A549 (cell line): ENCODE data around the gene AEBP1. TPM values are rescaled to one million over a fixed set of nuclear protein-coding genes. Genes with fewer than 3 reads are reported as not detected.

Experiments
- ATAC-seq, 2 experiments: fragments of 200-7000 bp in 1 of 2; fragments of >200 bp in 1 of 2; cut with Nextera tagmentation in 1 of 2; cut with Tn5 transposase in 1 of 2; 3 replicates each; pipeline versions ENCODE4 v1.8.0 to v1.9.1; 2018 to 2020; ENCODE audit warnings: mild to moderate bottlenecking in 1 of 2, moderate library complexity in 1 of 2
- CTCF ChIA-PET: fragments of 300-600 bp; sonication (Branson Sonifier 250); formaldehyde crosslinking; extraction: SDS; loops from one replicate; lab custom pipeline; 2021; ENCODE audit warnings: antibody characterized with exemption, inconsistent platforms; lab: Yijun Ruan, JAX
- POLR2A ChIA-PET: fragments of 350-600 bp; formaldehyde crosslinking; extraction: SDS; loops from one replicate; lab custom pipeline; 2021; ENCODE audit warnings: antibody characterized with exemption, inconsistent platforms; lab: Yijun Ruan, JAX
- DNase-seq, 2 experiments: peaks; one replicate each; pipeline versions ENCODE4 v3.0.0 to v3.0.0-alpha.2; 2011 to 2016; ENCODE audit warnings: low read depth in 1 of 2, low spot score in 1 of 2
- FAIRE-seq: peaks from 2 replicates; lab custom pipeline; 2011; peaks lifted over from hg19 to GRCh38; lab: Jason Lieb, UNC
- H3K27ac ChIP-seq, 2 experiments: fragments of >200 bp; sonication (Bioruptor Twin); formaldehyde crosslinking; 3 replicates each; pipeline ENCODE4 v1.5.1; 2016 to 2017
- H3K4me1 ChIP-seq: fragments of >200 bp; sonication (Bioruptor Twin); formaldehyde crosslinking; 3 replicates; pipeline ENCODE4 v1.6.1; 2016
- H3K4me2 ChIP-seq: fragments of >200 bp; sonication (Bioruptor Twin); formaldehyde crosslinking; 3 replicates; pipeline ENCODE4 v1.6.1; 2016
- H3K4me3 ChIP-seq: fragments of >200 bp; sonication (Bioruptor Twin); formaldehyde crosslinking; 3 replicates; pipeline ENCODE4 v1.5.1; 2016
- H3K9me3 ChIP-seq: fragments of >200 bp; sonication (Bioruptor Twin); formaldehyde crosslinking; 3 replicates; pipeline ENCODE4 v1.6.1; 2016
- ATOH8 ChIP-seq: fragments of 250-450 bp; sonication (Bioruptor Pico); IDR thresholded peaks from 2 replicates; pipeline ENCODE4 v1.5.0; 2020; ENCODE audit warnings: low read depth, mild to moderate bottlenecking, moderate library complexity
- BCL3 ChIP-seq: fragments of >200 bp; sonication (Bioruptor Twin); formaldehyde crosslinking; IDR thresholded peaks from 3 replicates; pipeline ENCODE4 v1.6.1; 2016
- BHLHE40 ChIP-seq: IDR thresholded peaks from 2 replicates; pipeline ENCODE4 v1.6.1; 2012; ENCODE audit warnings: low read depth, low read length, inconsistent platforms
- CTCF ChIP-seq: fragments of >200 bp; sonication (Bioruptor Twin); formaldehyde crosslinking; IDR thresholded peaks from 3 replicates; pipeline ENCODE4 v1.5.1; 2016
- E2F6 ChIP-seq: IDR thresholded peaks from 2 replicates; pipeline ENCODE4 v1.6.1; 2012; ENCODE audit warnings: low read depth, borderline replicate concordance
- EHF ChIP-seq: fragments of 250-450 bp; sonication (Bioruptor Pico); IDR thresholded peaks from 2 replicates; pipeline ENCODE4 v1.5.0; 2020; ENCODE audit warnings: mild to moderate bottlenecking
- EHMT2 ChIP-seq: fragments of 200-600 bp; sonication (generic); IDR thresholded peaks from 2 replicates; pipeline ENCODE4 v1.6.1; 2016; ENCODE audit warnings: antibody characterized with exemption, low read depth, mild to moderate bottlenecking, moderate library complexity
- HEYL ChIP-seq: fragments of 250-450 bp; sonication (Bioruptor Pico); IDR thresholded peaks from 2 replicates; pipeline ENCODE4 v1.8.0; 2021; ENCODE audit warnings: mild to moderate bottlenecking, moderate library complexity
- HOXB13 ChIP-seq: fragments of 250-450 bp; sonication (Bioruptor Pico); IDR thresholded peaks from 2 replicates; pipeline ENCODE4 v1.5.0; 2020; ENCODE audit warnings: low read depth, mild to moderate bottlenecking, moderate library complexity
- HOXB5 ChIP-seq: fragments of 250-450 bp; sonication (Bioruptor Pico); IDR thresholded peaks from 2 replicates; pipeline ENCODE4 v1.5.0; 2020; ENCODE audit warnings: mild to moderate bottlenecking, moderate library complexity
- JUN ChIP-seq, 2 experiments: fragments of >200 bp; sonication (Bioruptor Twin); formaldehyde crosslinking; IDR thresholded peaks; 2 replicates in 1 of 2; 3 replicates in 1 of 2; pipeline ENCODE4 v1.6.1; 2016 to 2017
- JUNB ChIP-seq: fragments of >200 bp; sonication (Bioruptor Twin); formaldehyde crosslinking; IDR thresholded peaks from 2 replicates; pipeline ENCODE4 v1.6.1; 2016
- NFE2L2 ChIP-seq: fragments of 150-350 bp; conservative IDR thresholded peaks from 2 replicates; pipeline ENCODE4 v1.6.1; 2014; ENCODE audit warnings: low read length
- PHF8 ChIP-seq: fragments of 200-600 bp; sonication (generic); IDR thresholded peaks from 2 replicates; pipeline ENCODE4 v1.6.1; 2016; ENCODE audit warnings: low read depth, mild to moderate bottlenecking, antibody characterized with exemption, moderate library complexity, borderline replicate concordance
- RARB ChIP-seq: fragments of 250-450 bp; sonication (Bioruptor Pico); IDR thresholded peaks from 2 replicates; pipeline ENCODE4 v1.8.0; 2021; ENCODE audit warnings: mild to moderate bottlenecking, moderate library complexity
- RCOR1 ChIP-seq: fragments of 150-350 bp; IDR thresholded peaks from 2 replicates; pipeline ENCODE4 v1.6.1; 2014; ENCODE audit warnings: antibody characterized with exemption, low read length, low read depth
- RFX5 ChIP-seq: fragments of 450-650 bp; IDR thresholded peaks from 2 replicates; pipeline ENCODE4 v1.7.1; 2014; ENCODE audit warnings: antibody characterized with exemption, mild to moderate bottlenecking, moderate library complexity
- ZC3H11A ChIP-seq: fragments of 450-650 bp; IDR thresholded peaks from 2 replicates; pipeline ENCODE4 v1.6.1; 2014; ENCODE audit warnings: antibody characterized with exemption, mild to moderate bottlenecking
- ZSCAN20 ChIP-seq: fragments of 250-450 bp; sonication (Bioruptor Pico); IDR thresholded peaks from 2 replicates; pipeline ENCODE4 v1.8.0; 2022; ENCODE audit warnings: mild to moderate bottlenecking, moderate library complexity
- WGBS: methylation state at CpG from one replicate; pipeline ENCODE4 v1.1.6; 2017; ENCODE audit errors: missing lambda C conversion rate; 5-methylcytosine and 5-hydroxymethylcytosine counted together
- polyA plus RNA-seq, 4 experiments: library from polyadenylated mRNA; depleted of rRNA in 3 of 4; stranded (reverse); fragments of >200 nt; fragmentation: RNase III in 1 of 4; extraction: RNeasy Plus Mini Kit Qiagen cat#74134 plus additional on column Dnase treatment in 1 of 4; gene quantifications; 2 replicates in 3 of 4; 3 replicates in 1 of 4; pipeline ENCODE4 v1.2.3, GENCODE V29; 2011 to 2017

AEBP1 gene
- polyA plus RNA-seq, 2 of the 4 experiments (the other 2 are of a cell fraction): not detected

- no peak for TF ChIP-seq HEYL (CRISPR knock-in tag)
These were observed 9.0 kb downstream of the AEBP1 start (continued) for GRCh38 chr7:44112997-44113763.

GRCh38 chr7:44113764-44114354, 9.7 kb downstream of the AEBP1 start:
- FAIRE-seq (no peak), ATAC-seq (no peak), DNase-seq (no peak)
- Histone ChIP-seq H3K4me1 (peaks cover 4% of the 10 kb centered on the region; the same call in 1 of the 3 replicates), H3K9me3 (no peaks in the 10 kb centered on the region), H3K4me2 (no peak overlapping the region), H3K4me3 (no peak overlapping the region), H3K27ac (no peak overlapping the region)
- POLR2A ChIA-PET: no interaction called here
- CTCF ChIA-PET: interaction anchor here (0.8 to 2.3 kb wide), 2 partner anchors 17 to 83 kb away, joined by 3 to 7 read pairs; no protein-coding TSS in a partner anchor
- 92% methylated on average over 20 of the region's 24 CpGs for WGBS
- TF ChIP-seq BCL3: no peak
- no peak for TF ChIP-seq PHF8
- TF ChIP-seq EHMT2: no peak
- no peak for TF ChIP-seq HOXB5 (CRISPR knock-in tag)
- TF ChIP-seq RARB (CRISPR knock-in tag): no peak
- TF ChIP-seq, all 56 proteins: peak for 0

GRCh38 chr7:44114586-44115310, 10.6 kb downstream of the AEBP1 start:
- 87% methylated on average over 9 of the region's 12 CpGs for WGBS
- POLR2A ChIA-PET: no interaction called here
- H3K4me3 ChIP-seq: no peak overlapping the region
- H3K9me3 ChIP-seq: no peaks in the 10 kb centered on the region
- no peak overlapping the region for H3K27ac ChIP-seq
- DNase-seq (no peak), ATAC-seq (no peak), FAIRE-seq (no peak)
- no peak for TF ChIP-seq BHLHE40
- TF ChIP-seq JUNB: no peak
- no peak for TF ChIP-seq RFX5
- TF ChIP-seq BCL3: no peak
- no peak for TF ChIP-seq EHMT2
- TF ChIP-seq EHF (CRISPR knock-in tag): no peak
- TF ChIP-seq JUN (IDR thresholded peaks at IDR 0.05): no peak
- TF ChIP-seq ZSCAN20: no peak
- no peak for TF ChIP-seq NFE2L2
- TF ChIP-seq RCOR1: no peak
- no peak for TF ChIP-seq CTCF
- TF ChIP-seq ATOH8 (CRISPR knock-in tag): no peak
- no peak for TF ChIP-seq HOXB13 (CRISPR knock-in tag)
- no peak for TF ChIP-seq E2F6
- TF ChIP-seq ZC3H11A: no peak
- peaks cover 4% of the 10 kb centered on the region; the same call in 1 of the 3 replicates for H3K4me1 ChIP-seq
- no peak overlapping the region for H3K4me2 ChIP-seq
- CTCF ChIA-PET: interaction anchor here (1.1 to 2.3 kb wide), 2 partner anchors 42 to 82 kb away, joined by 3 to 7 read pairs; no protein-coding TSS in a partner anchor
